ENCODE measurements around the gene CTNND2.

GRCh38 chr5:11372191-11372590 is 532.1 kb downstream of the CTNND2 start:
- TF ChIP-seq YY1 (IDR thresholded peaks at IDR 0.05; ENCODE audit: insufficient read depth, insufficient read length) (no peak), SUZ12 (IDR thresholded peaks at IDR 0.05; ENCODE audit: extremely low read depth, insufficient read depth, insufficient read length) (no peak), ZNF274 (IDR thresholded peaks at IDR 0.05; ENCODE audit: low read depth, low read length) (no peak)
